OCI-LY7 (cell line): ENCODE measurements around the gene CDKL1.

Experiments
- EZH2phosphoT487 ChIP-seq: fragments of 200-600 bp; sonication (generic); IDR thresholded peaks from 2 replicates; pipeline ENCODE4 v1.6.1; 2018; ENCODE audit warnings: low read depth, borderline replicate concordance, mild to moderate bottlenecking, mixed run types, antibody characterized with exemption, low read length, moderate library complexity, mixed read lengths
- TF ChIP-seq, protein P1 (sequence below): fragments of 200-600 bp; sonication (generic); conservative IDR thresholded peaks from 2 replicates; pipeline ENCODE4 v1.5.1; 2014; ENCODE audit warnings: mild to moderate bottlenecking, antibody characterized with exemption, low read length, moderate library complexity, mixed read lengths

DNA sequence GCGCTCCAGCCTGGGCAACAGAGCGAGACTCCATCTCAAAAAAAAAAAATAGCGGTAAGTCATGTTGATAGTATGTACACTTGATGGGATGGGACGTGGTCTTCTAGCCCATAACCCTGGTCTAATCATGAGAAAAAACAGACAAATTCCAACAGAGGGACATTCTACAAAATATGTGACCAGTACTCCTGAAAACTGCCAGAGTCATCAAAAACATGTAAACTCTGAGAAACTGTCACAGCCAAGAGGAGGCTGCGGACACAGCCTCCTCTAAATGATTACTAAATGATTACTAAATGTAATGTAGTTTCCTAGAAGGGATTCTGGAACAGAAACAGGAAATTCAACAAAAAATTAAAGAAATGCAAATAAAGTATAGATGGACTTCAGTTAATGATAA lies 20.9 kb downstream of the CDKL1 start:
- TF ChIP-seq, protein P1, sequence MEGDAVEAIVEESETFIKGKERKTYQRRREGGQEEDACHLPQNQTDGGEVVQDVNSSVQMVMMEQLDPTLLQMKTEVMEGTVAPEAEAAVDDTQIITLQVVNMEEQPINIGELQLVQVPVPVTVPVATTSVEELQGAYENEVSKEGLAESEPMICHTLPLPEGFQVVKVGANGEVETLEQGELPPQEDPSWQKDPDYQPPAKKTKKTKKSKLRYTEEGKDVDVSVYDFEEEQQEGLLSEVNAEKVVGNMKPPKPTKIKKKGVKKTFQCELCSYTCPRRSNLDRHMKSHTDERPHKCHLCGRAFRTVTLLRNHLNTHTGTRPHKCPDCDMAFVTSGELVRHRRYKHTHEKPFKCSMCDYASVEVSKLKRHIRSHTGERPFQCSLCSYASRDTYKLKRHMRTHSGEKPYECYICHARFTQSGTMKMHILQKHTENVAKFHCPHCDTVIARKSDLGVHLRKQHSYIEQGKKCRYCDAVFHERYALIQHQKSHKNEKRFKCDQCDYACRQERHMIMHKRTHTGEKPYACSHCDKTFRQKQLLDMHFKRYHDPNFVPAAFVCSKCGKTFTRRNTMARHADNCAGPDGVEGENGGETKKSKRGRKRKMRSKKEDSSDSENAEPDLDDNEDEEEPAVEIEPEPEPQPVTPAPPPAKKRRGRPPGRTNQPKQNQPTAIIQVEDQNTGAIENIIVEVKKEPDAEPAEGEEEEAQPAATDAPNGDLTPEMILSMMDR, result no peak
- no peak for TF ChIP-seq EZH2phosphoT487
